HCT116 (cell line): Measurements from ENCODE around the gene DIP2C. TPM values are rescaled to one million over a fixed set of nuclear protein-coding genes. Genes with fewer than 3 reads are reported as not detected.

Source experiments
- ATAC-seq: fragments of 200-7000 bp; cut with Tn5 transposase; 2 replicates; pipeline ENCODE4 v1.9.1; 2020; ENCODE audit warnings: mild to moderate bottlenecking, moderate library complexity
- BruUV-seq: library from RNA; stranded (reverse); fragments of 400-500 nt; replicated peaks from 2 replicates; lab custom pipeline; 2021; lab: Mats Ljungman, UMichigan
- CTCF ChIA-PET: fragments of 300-600 bp; sonication (Branson Sonifier 250); formaldehyde crosslinking; loops from one replicate; lab custom pipeline; 2021; ENCODE audit warnings: antibody characterized with exemption; lab: Charles Lee
- POLR2A ChIA-PET: fragments of 300-600, 350-600 bp; sonication (Branson Sonifier 250); formaldehyde crosslinking; loops from one replicate; lab custom pipeline; 2021; ENCODE audit warnings: antibody characterized with exemption; lab: Charles Lee
- RAD21 ChIA-PET, 2 experiments: fragments of 300-600 bp; sonication (Branson Sonifier 250); formaldehyde crosslinking; loops; one replicate each; lab custom pipeline; 2023; ENCODE audit warnings: low total read pairs in 2 of 2; ENCODE audit not compliant: uncharacterized antibody in 2 of 2, unreplicated experiment in 2 of 2, low non-redundant PET in 1 of 2; lab: Charles Lee
- DNase-seq: peaks from one replicate; pipeline ENCODE4 v3.0.0-alpha.2; 2010; ENCODE audit warnings: low read depth, low spot score
- H2AFZ ChIP-seq: fragments of 200-600 bp; shearing (Covaris generic), sonication (generic); 2 replicates; pipeline ENCODE4 v1.6.1; 2017; ENCODE audit warnings: low read depth, mixed run types, mixed read lengths, antibody characterized with exemption, low read length; ENCODE audit not compliant: poor library complexity, severe bottlenecking
- H3K27ac ChIP-seq: 2 replicates; pipeline ENCODE4 v1.5.1; 2012; ENCODE audit warnings: low read depth, low read length
- H3K27me3 ChIP-seq: fragments of 200-600 bp; sonication (generic); 2 replicates; pipeline ENCODE4 v1.6.1; 2016; ENCODE audit warnings: mixed run types, low read length, mixed read lengths; ENCODE audit not compliant: insufficient read depth
- H3K36me3 ChIP-seq, 2 experiments: fragments of 200-500 bp in 1 of 2; fragments of 200-600 bp in 1 of 2; sonication (Bioruptor generic) in 1 of 2; sonication (generic) in 1 of 2; 2 replicates each; pipeline versions ENCODE4 v1.5.1 to v1.6.1; 2014 to 2016; ENCODE audit warnings: low read length in 2 of 2, inconsistent platforms in 1 of 2, mixed read lengths in 1 of 2, mixed run types in 1 of 2; ENCODE audit not compliant: insufficient read depth in 2 of 2, control insufficient read depth in 1 of 2
- H3K4me1 ChIP-seq, 2 experiments: fragments of 200-600 bp in 1 of 2; sonication (generic) in 1 of 2; 2 replicates each; pipeline versions ENCODE4 v1.5.1 to v1.6.1; 2012 to 2017; ENCODE audit warnings: low read length in 2 of 2, inconsistent platforms in 1 of 2, mild to moderate bottlenecking in 1 of 2, mixed read lengths in 1 of 2, mixed run types in 1 of 2, moderate library complexity in 1 of 2; ENCODE audit not compliant: insufficient read depth in 2 of 2, control insufficient read depth in 1 of 2
- H3K4me2 ChIP-seq: fragments of 200-600 bp; sonication (generic); 2 replicates; pipeline ENCODE4 v1.6.1; 2017; ENCODE audit warnings: mixed run types, low read length, mixed read lengths
- H3K4me3 ChIP-seq, 2 experiments: fragments of 200-600 bp in 1 of 2; sonication (generic) in 1 of 2; replicated peaks in 1 of 2; 2 replicates each; pipeline ENCODE4 v1.5.1; 2011 to 2016; ENCODE audit warnings: low read length in 2 of 2, control low read depth in 1 of 2, low read depth in 1 of 2, mild to moderate bottlenecking in 1 of 2, mixed read lengths in 1 of 2, mixed run types in 1 of 2
- H3K79me2 ChIP-seq: fragments of 200-600 bp; sonication (generic); 2 replicates; pipeline ENCODE4 v1.6.1; 2017; ENCODE audit warnings: mild to moderate bottlenecking, mixed run types, low read length, moderate library complexity, mixed read lengths; ENCODE audit not compliant: insufficient read depth
- H3K9ac ChIP-seq: fragments of 200-600 bp; sonication (generic); 2 replicates; pipeline ENCODE4 v1.6.1; 2016; ENCODE audit warnings: low read length, mixed read lengths
- H3K9me2 ChIP-seq: fragments of 200-600 bp; sonication (generic), shearing (Covaris generic); 2 replicates; pipeline ENCODE4 v1.6.1; 2017; ENCODE audit warnings: mixed run types, mild to moderate bottlenecking, moderate library complexity; ENCODE audit not compliant: insufficient read depth
- H3K9me3 ChIP-seq, 2 experiments: fragments of 200-500 bp in 1 of 2; fragments of 200-600 bp in 1 of 2; sonication (Bioruptor generic) in 1 of 2; sonication (generic) in 1 of 2; 2 replicates each; pipeline ENCODE4 v1.6.1; 2014 to 2017; ENCODE audit warnings: low read length in 2 of 2, mixed read lengths in 2 of 2, inconsistent platforms in 1 of 2, low read depth in 1 of 2, mild to moderate bottlenecking in 1 of 2, mixed run types in 1 of 2, moderate library complexity in 1 of 2; ENCODE audit not compliant: control insufficient read depth in 1 of 2, insufficient read depth in 1 of 2
- H4K20me1 ChIP-seq: fragments of 200-600 bp; sonication (generic), shearing (Covaris generic); 2 replicates; pipeline ENCODE4 v1.6.1; 2017; ENCODE audit warnings: mixed run types, mild to moderate bottlenecking, moderate library complexity; ENCODE audit not compliant: insufficient read depth
- CEBPB ChIP-seq: IDR thresholded peaks from 2 replicates; pipeline ENCODE4 v1.6.1; 2012; ENCODE audit warnings: low read depth
- EZH2 ChIP-seq: fragments of 200-600 bp; sonication (generic); IDR thresholded peaks from 2 replicates; pipeline ENCODE4 v1.6.1; 2017; ENCODE audit warnings: antibody characterized with exemption, mixed run types
- FOSL1 ChIP-seq: IDR thresholded peaks from 2 replicates; pipeline ENCODE4 v1.6.1; 2012; ENCODE audit warnings: low read depth
- SIN3A ChIP-seq: IDR thresholded peaks from 2 replicates; pipeline ENCODE4 v1.6.1; 2012; ENCODE audit warnings: low read depth
- SP1 ChIP-seq: IDR thresholded peaks from 2 replicates; pipeline ENCODE4 v1.6.1; 2012; ENCODE audit warnings: low read depth
- ZNF274 ChIP-seq: fragments of 200-500 bp; sonication (Bioruptor generic); IDR thresholded peaks from 2 replicates; pipeline ENCODE4 v1.6.1; 2014; ENCODE audit warnings: mild to moderate bottlenecking, low read depth, low read length, inconsistent platforms
- intact Hi-C: fragments of 100-400 bp; cut with micrococcal nuclease; formaldehyde crosslinking; loops from 2 replicates; pipeline ENCODE4 v1.10.0; 2022
- total RNA-seq: library from RNA; stranded (reverse); gene quantifications from one replicate; pipeline ENCODE4 v1.2.1, GENCODE V29; 2021; ENCODE audit not compliant: unreplicated experiment
- TF ChIP-seq, protein P1 (sequence below), 3 experiments: fragments of 200-600 bp in 1 of 3; sonication (generic) in 1 of 3; IDR thresholded peaks in 2 of 3; conservative IDR thresholded peaks in 1 of 3; 2 replicates each; pipeline ENCODE4 v1.5.1; 2012 to 2017; ENCODE audit warnings: low read depth in 2 of 3, low read length in 2 of 3, antibody characterized with exemption in 1 of 3, borderline replicate concordance in 1 of 3, control low read depth in 1 of 3, mild to moderate bottlenecking in 1 of 3, mixed read lengths in 1 of 3, mixed run types in 1 of 3, moderate library complexity in 1 of 3; ENCODE audit not compliant: insufficient read depth in 1 of 3

The DIP2C gene
- total RNA-seq, 1 experiment from 2014 or later, result 15.4 TPM

DNA sequence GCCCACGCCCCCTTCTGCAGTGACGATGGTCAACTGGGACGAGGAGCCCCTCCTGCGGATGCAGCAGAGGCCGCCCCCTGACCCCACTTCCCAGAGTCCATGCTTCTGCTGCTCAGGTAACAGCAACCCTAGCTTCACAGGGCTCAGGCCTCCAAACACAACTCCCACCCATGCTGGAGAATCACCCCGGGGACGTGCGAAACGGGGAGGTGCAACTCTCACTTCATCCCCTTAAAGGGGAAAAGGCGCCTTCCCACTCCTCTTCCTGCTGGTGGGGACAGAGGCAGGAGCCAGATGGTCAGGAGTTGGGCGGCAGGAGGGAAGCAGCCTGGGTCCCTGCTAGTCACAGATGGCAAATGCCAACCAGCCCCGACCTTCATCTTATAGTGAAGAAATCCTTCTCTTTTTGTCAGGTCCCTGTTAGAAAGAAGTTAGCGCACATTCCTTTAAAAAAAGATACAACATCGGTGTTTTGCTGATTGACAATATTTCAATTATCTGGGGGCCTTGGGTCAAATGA lies 155.4 kb downstream of the DIP2C start:
- POLR2A ChIA-PET, result no interaction called here
- Histone ChIP-seq H3K4me3 (no peak overlapping the region), H3K27me3 (no peaks in the 10 kb centered on the region), H3K27ac (no peak overlapping the region), H3K36me3 (no peaks in the 10 kb centered on the region), H3K9ac (no peak overlapping the region), H3K9me2 (no peaks in the 10 kb centered on the region), H4K20me1 (no peaks in the 10 kb centered on the region), H3K79me2 (no peaks in the 10 kb centered on the region), H3K9me3 (no peaks in the 10 kb centered on the region), H3K4me2 (no peak overlapping the region), H2AFZ (no peak overlapping the region), H3K4me1 (no peaks in the 10 kb centered on the region)
- TF ChIP-seq ZNF274, result no peak
- no peak for TF ChIP-seq SIN3A
- no peak for TF ChIP-seq EZH2
- no peak for TF ChIP-seq SP1
- no peak for TF ChIP-seq CEBPB
- DNase-seq (no peak), ATAC-seq (no peak)
- BruUV-seq, result no TSS peak
- CTCF ChIA-PET, result no interaction called here
- intact Hi-C loops, result no loop called here
- RAD21 ChIA-PET, result no interaction called here

DNA sequence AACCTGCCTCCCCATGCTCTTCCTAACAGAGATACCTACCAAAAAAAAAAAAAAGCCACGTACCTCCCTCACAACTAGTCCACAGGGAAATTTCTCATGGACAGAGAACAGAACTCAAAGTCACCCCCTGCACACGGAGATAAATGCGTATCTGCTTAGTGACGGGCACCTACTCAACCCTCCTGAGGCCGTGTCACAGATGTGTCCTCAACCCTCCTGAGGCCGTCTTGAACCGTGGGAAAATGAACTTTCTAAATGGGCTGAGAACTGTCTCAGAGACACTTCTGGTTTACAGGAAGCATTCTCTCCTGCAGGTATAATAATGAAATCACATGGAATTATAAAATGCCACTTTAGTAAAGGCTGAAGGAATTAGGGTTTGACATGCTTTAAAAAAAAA lies 155.9 kb downstream of the DIP2C start:
- TF ChIP-seq, protein P1, sequence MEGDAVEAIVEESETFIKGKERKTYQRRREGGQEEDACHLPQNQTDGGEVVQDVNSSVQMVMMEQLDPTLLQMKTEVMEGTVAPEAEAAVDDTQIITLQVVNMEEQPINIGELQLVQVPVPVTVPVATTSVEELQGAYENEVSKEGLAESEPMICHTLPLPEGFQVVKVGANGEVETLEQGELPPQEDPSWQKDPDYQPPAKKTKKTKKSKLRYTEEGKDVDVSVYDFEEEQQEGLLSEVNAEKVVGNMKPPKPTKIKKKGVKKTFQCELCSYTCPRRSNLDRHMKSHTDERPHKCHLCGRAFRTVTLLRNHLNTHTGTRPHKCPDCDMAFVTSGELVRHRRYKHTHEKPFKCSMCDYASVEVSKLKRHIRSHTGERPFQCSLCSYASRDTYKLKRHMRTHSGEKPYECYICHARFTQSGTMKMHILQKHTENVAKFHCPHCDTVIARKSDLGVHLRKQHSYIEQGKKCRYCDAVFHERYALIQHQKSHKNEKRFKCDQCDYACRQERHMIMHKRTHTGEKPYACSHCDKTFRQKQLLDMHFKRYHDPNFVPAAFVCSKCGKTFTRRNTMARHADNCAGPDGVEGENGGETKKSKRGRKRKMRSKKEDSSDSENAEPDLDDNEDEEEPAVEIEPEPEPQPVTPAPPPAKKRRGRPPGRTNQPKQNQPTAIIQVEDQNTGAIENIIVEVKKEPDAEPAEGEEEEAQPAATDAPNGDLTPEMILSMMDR (IDR thresholded peaks at IDR 0.05 in 2 of 3, conservative IDR thresholded peaks at IDR 0.05 in 1 of 3; ENCODE audit: borderline replicate concordance in 1 of 3, insufficient read depth in 1 of 3, low read depth in 2 of 3, low read length in 2 of 3), result no peak
- no peak for TF ChIP-seq ZNF274
- TF ChIP-seq CEBPB, result no peak
- TF ChIP-seq SIN3A, result no peak
- no peak for TF ChIP-seq FOSL1
- no peak for TF ChIP-seq SP1
- Histone ChIP-seq H3K9me2 (no peaks in the 10 kb centered on the region), H3K36me3 (no peaks in the 10 kb centered on the region), H3K4me1 (no peaks in the 10 kb centered on the region), H3K4me3 (no peak overlapping the region), H3K27me3 (no peaks in the 10 kb centered on the region), H3K79me2 (no peaks in the 10 kb centered on the region), H2AFZ (no peak overlapping the region), H3K27ac (no peak overlapping the region), H3K9ac (no peak overlapping the region), H3K9me3 (no peaks in the 10 kb centered on the region), H4K20me1 (no peaks in the 10 kb centered on the region), H3K4me2 (no peak overlapping the region)
- ChIA-PET RAD21 (no interaction called here), POLR2A (no interaction called here), CTCF (no interaction called here)
- intact Hi-C loops, result no loop called here
- no TSS peak for BruUV-seq
- no peak for ATAC-seq
- DNase-seq, result no peak
